Measurements from ENCODE around the gene ZFP36. TPM values are rescaled to one million over a fixed set of nuclear protein-coding genes. Genes with fewer than 3 reads are reported as not detected.

ZFP36 gene
- total and polyA plus RNA-seq, 2 of the 8 experiments (the other 6 are each of a cell fraction or from before 2014, with no cell fraction given): 4.0 to 10.9 TPM

Small RNA genes lying within 50 kb of the gene (microRNA-seq; reads per million reads assigned to microRNA genes)
- gene MIR4530 (ENCODE audit: borderline microRNAs expressed in 2 of 2, borderline number of aligned reads in 2 of 2, borderline replicate concordance in 1 of 2): 0 to 0.46 reads per million in 2 experiments

Small RNA genes lying within 50 kb of the gene (small RNA-seq; reads per million reads assigned to genes)
- gene MIR4530 (ENCODE audit: insufficient read depth) (not detected), gene RN7SL566P (ENCODE audit: insufficient read depth) (not detected)

Other genes with a start within 250 kb of the ZFP36 start
- 2.8 and 3.2 TPM in 2 replicates for gene NCCRP1, start 209.9 kb upstream of the ZFP36 start, total RNA-seq (2021; fragmentation: NEBNext Ultra II Directional; extraction: Animal tissue kit (Norgen Biotek cat#: 25700))
- gene NCCRP1, start 209.9 kb upstream of the ZFP36 start, polyA plus RNA-seq (2011; rRNA removed): 7.9 and 11.2 TPM in 2 replicates
- gene SYCN, start 202.6 kb upstream of the ZFP36 start, total RNA-seq (2021; fragmentation: NEBNext Ultra II Directional; extraction: Animal tissue kit (Norgen Biotek cat#: 25700)): not detected in 2 replicates
- gene SYCN, start 202.6 kb upstream of the ZFP36 start, polyA plus RNA-seq (2011; rRNA removed): not detected in 2 replicates
- gene IFNL3, start 161.8 kb upstream of the ZFP36 start, total RNA-seq (2021; fragmentation: NEBNext Ultra II Directional; extraction: Animal tissue kit (Norgen Biotek cat#: 25700)): not detected in 2 replicates
- gene IFNL3, start 161.8 kb upstream of the ZFP36 start, polyA plus RNA-seq (2011; rRNA removed): 0.11 TPM in 1 of 2 replicates, not detected in the other
- not detected in 2 replicates for gene IFNL4, start 158.0 kb upstream of the ZFP36 start, total RNA-seq (2021; fragmentation: NEBNext Ultra II Directional; extraction: Animal tissue kit (Norgen Biotek cat#: 25700))
- gene IFNL4, start 158.0 kb upstream of the ZFP36 start, polyA plus RNA-seq (2011; rRNA removed): not detected in 2 replicates
- not detected in 2 replicates for gene IFNL2, start 138.5 kb upstream of the ZFP36 start, total RNA-seq (2021; fragmentation: NEBNext Ultra II Directional; extraction: Animal tissue kit (Norgen Biotek cat#: 25700))
- gene IFNL2, start 138.5 kb upstream of the ZFP36 start, polyA plus RNA-seq (2011; rRNA removed): not detected in 2 replicates
- gene IFNL1, start 110.4 kb upstream of the ZFP36 start, total RNA-seq (2021; fragmentation: NEBNext Ultra II Directional; extraction: Animal tissue kit (Norgen Biotek cat#: 25700)): not detected in 2 replicates
- not detected in 2 replicates for gene IFNL1, start 110.4 kb upstream of the ZFP36 start, polyA plus RNA-seq (2011; rRNA removed)
- 6.6 and 7.5 TPM in 2 replicates for gene LRFN1, start 86.0 kb upstream of the ZFP36 start, total RNA-seq (2021; fragmentation: NEBNext Ultra II Directional; extraction: Animal tissue kit (Norgen Biotek cat#: 25700))
- 2.4 and 6.1 TPM in 2 replicates for gene LRFN1, start 86.0 kb upstream of the ZFP36 start, polyA plus RNA-seq (2011; rRNA removed)
- not detected in 2 replicates for gene GMFG, start 70.8 kb upstream of the ZFP36 start, total RNA-seq (2021; fragmentation: NEBNext Ultra II Directional; extraction: Animal tissue kit (Norgen Biotek cat#: 25700))
- gene GMFG, start 70.8 kb upstream of the ZFP36 start, polyA plus RNA-seq (2011; rRNA removed): 0.24 and 0.26 TPM in 2 replicates
- 158 and 161 TPM in 2 replicates for gene SAMD4B, start 64.4 kb upstream of the ZFP36 start, total RNA-seq (2021; fragmentation: NEBNext Ultra II Directional; extraction: Animal tissue kit (Norgen Biotek cat#: 25700))
- 137 and 189 TPM in 2 replicates for gene SAMD4B, start 64.4 kb upstream of the ZFP36 start, polyA plus RNA-seq (2011; rRNA removed)
- 31.4 and 33.1 TPM in 2 replicates for gene PAF1, start 15.7 kb upstream of the ZFP36 start, total RNA-seq (2021; fragmentation: NEBNext Ultra II Directional; extraction: Animal tissue kit (Norgen Biotek cat#: 25700))
- 58.6 and 67.8 TPM in 2 replicates for gene PAF1, start 15.7 kb upstream of the ZFP36 start, polyA plus RNA-seq (2011; rRNA removed)
- gene MED29, start 15.5 kb upstream of the ZFP36 start, total RNA-seq (2021; fragmentation: NEBNext Ultra II Directional; extraction: Animal tissue kit (Norgen Biotek cat#: 25700)): 31.1 and 32.3 TPM in 2 replicates
- gene MED29, start 15.5 kb upstream of the ZFP36 start, polyA plus RNA-seq (2011; rRNA removed): 52.5 and 71.4 TPM in 2 replicates
- 64.0 and 65.7 TPM in 2 replicates for gene PLEKHG2, start 5.8 kb downstream of the ZFP36 start, total RNA-seq (2021; fragmentation: NEBNext Ultra II Directional; extraction: Animal tissue kit (Norgen Biotek cat#: 25700))
- 16.9 and 21.8 TPM in 2 replicates for gene PLEKHG2, start 5.8 kb downstream of the ZFP36 start, polyA plus RNA-seq (2011; rRNA removed)
- 2,433 and 2,482 TPM in 2 replicates for gene RPS16, start 29.1 kb downstream of the ZFP36 start, total RNA-seq (2021; fragmentation: NEBNext Ultra II Directional; extraction: Animal tissue kit (Norgen Biotek cat#: 25700))
- 7,810 and 9,546 TPM in 2 replicates for gene RPS16, start 29.1 kb downstream of the ZFP36 start, polyA plus RNA-seq (2011; rRNA removed)
- 111 and 118 TPM in 2 replicates for gene SUPT5H, start 38.7 kb downstream of the ZFP36 start, total RNA-seq (2021; fragmentation: NEBNext Ultra II Directional; extraction: Animal tissue kit (Norgen Biotek cat#: 25700))
- gene SUPT5H, start 38.7 kb downstream of the ZFP36 start, polyA plus RNA-seq (2011; rRNA removed): 77.8 and 110 TPM in 2 replicates
- 153 and 155 TPM in 2 replicates for gene TIMM50, start 74.0 kb downstream of the ZFP36 start, total RNA-seq (2021; fragmentation: NEBNext Ultra II Directional; extraction: Animal tissue kit (Norgen Biotek cat#: 25700))
- gene TIMM50, start 74.0 kb downstream of the ZFP36 start, polyA plus RNA-seq (2011; rRNA removed): 187 and 217 TPM in 2 replicates
- 11.3 and 12.2 TPM in 2 replicates for gene DLL3, start 92.1 kb downstream of the ZFP36 start, total RNA-seq (2021; fragmentation: NEBNext Ultra II Directional; extraction: Animal tissue kit (Norgen Biotek cat#: 25700))
- 13.8 and 16.6 TPM in 2 replicates for gene DLL3, start 92.1 kb downstream of the ZFP36 start, polyA plus RNA-seq (2011; rRNA removed)
- gene SELENOV, start 108.3 kb downstream of the ZFP36 start, total RNA-seq (2021; fragmentation: NEBNext Ultra II Directional; extraction: Animal tissue kit (Norgen Biotek cat#: 25700)): 8.4 and 11.0 TPM in 2 replicates
- gene SELENOV, start 108.3 kb downstream of the ZFP36 start, polyA plus RNA-seq (2011; rRNA removed): 10.7 and 21.8 TPM in 2 replicates
- gene EID2B, start 126.0 kb downstream of the ZFP36 start, total RNA-seq (2021; fragmentation: NEBNext Ultra II Directional; extraction: Animal tissue kit (Norgen Biotek cat#: 25700)): 2.4 and 3.4 TPM in 2 replicates
- 2.1 and 11.3 TPM in 2 replicates for gene EID2B, start 126.0 kb downstream of the ZFP36 start, polyA plus RNA-seq (2011; rRNA removed)
- 29.6 and 29.9 TPM in 2 replicates for gene EID2, start 133.3 kb downstream of the ZFP36 start, total RNA-seq (2021; fragmentation: NEBNext Ultra II Directional; extraction: Animal tissue kit (Norgen Biotek cat#: 25700))
- 7.6 and 7.8 TPM in 2 replicates for gene EID2, start 133.3 kb downstream of the ZFP36 start, polyA plus RNA-seq (2011; rRNA removed)
- not detected in 2 replicates for gene LGALS13, start 195.7 kb downstream of the ZFP36 start, total RNA-seq (2021; fragmentation: NEBNext Ultra II Directional; extraction: Animal tissue kit (Norgen Biotek cat#: 25700))
- gene LGALS13, start 195.7 kb downstream of the ZFP36 start, polyA plus RNA-seq (2011; rRNA removed): not detected in 2 replicates
- not detected in 2 replicates for gene LGALS16, start 249.1 kb downstream of the ZFP36 start, total RNA-seq (2021; fragmentation: NEBNext Ultra II Directional; extraction: Animal tissue kit (Norgen Biotek cat#: 25700))
- not detected in 2 replicates for gene LGALS16, start 249.1 kb downstream of the ZFP36 start, polyA plus RNA-seq (2011; rRNA removed)

Measured in H1 (cell line).